Hepatocyte (in vitro differentiated cells): ENCODE results near the gene PPP1R14B.

Experiments
- EZH2 ChIP-seq: fragments of 200-600 bp; sonication (generic); IDR thresholded peaks from 2 replicates; pipeline ENCODE4 v1.6.1; 2016; ENCODE audit warnings: antibody characterized with exemption, mild to moderate bottlenecking, borderline replicate concordance
- TF ChIP-seq, protein P1 (sequence below): fragments of 200-600 bp; sonication (generic); IDR thresholded peaks from 2 replicates; pipeline ENCODE4 v1.5.1; 2016; ENCODE audit warnings: antibody characterized with exemption, mild to moderate bottlenecking; ENCODE audit not compliant: poor library complexity

DNA sequence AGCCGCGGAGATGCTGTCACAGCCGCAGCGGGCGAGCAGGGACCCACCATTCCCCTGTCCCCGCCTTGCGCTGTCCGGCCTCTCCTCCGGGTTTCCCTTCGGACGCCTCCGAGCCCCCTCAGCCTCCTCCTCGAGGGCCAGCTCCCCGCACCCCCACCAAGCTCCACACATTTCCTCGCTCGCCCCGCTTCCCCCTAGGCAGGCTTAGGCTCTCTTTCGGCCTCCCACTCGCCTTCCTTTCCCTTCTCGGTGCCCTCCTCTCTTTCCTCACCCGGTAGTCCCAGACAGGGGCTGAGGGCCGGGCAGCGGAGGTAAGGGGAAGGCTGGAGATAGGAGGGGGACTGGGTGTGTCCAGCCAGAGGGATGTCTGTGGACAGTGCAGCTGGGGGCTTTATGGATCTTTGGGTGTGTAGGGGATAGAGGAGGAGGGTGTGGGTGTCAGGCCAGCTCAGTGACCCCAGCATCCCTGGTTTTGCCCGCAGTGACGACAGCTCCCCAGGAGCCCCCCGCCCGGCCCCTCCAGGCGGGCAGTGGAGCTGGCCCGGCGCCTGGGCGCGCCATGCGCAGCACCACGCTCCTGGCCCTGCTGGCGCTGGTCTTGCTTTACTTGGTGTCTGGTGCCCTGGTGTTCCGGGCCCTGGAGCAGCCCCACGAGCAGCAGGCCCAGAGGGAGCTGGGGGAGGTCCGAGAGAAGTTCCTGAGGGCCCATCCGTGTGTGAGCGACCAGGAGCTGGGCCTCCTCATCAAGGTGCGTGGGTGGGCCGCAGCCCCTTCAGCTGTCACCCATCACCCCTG, 45.9 kb upstream of the PPP1R14B start:
- TF ChIP-seq, protein P1, sequence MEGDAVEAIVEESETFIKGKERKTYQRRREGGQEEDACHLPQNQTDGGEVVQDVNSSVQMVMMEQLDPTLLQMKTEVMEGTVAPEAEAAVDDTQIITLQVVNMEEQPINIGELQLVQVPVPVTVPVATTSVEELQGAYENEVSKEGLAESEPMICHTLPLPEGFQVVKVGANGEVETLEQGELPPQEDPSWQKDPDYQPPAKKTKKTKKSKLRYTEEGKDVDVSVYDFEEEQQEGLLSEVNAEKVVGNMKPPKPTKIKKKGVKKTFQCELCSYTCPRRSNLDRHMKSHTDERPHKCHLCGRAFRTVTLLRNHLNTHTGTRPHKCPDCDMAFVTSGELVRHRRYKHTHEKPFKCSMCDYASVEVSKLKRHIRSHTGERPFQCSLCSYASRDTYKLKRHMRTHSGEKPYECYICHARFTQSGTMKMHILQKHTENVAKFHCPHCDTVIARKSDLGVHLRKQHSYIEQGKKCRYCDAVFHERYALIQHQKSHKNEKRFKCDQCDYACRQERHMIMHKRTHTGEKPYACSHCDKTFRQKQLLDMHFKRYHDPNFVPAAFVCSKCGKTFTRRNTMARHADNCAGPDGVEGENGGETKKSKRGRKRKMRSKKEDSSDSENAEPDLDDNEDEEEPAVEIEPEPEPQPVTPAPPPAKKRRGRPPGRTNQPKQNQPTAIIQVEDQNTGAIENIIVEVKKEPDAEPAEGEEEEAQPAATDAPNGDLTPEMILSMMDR: no peak
- TF ChIP-seq EZH2: no peak
